Thymus (tissue), 11 donors: ENCODE results near the gene MRPS18A. TPM values are rescaled to one million over a fixed set of nuclear protein-coding genes. Genes with fewer than 3 reads are reported as not detected.
A peak's percentile ranks its signal among the peaks of the same experiment; 100 is the strongest.
"Not testable (repeated sequence)": the region's sequence is repeated elsewhere in the genome, so short reads cannot be mapped to it uniquely, and the experiment has no call there.

ENCODE experiments used
- DNase-seq, 9 donors: peaks; one replicate each; pipeline ENCODE4 v3.0.0-alpha.2; 2013; ENCODE audit warnings: low spot score in 9 of 9, low read depth in 6 of 9, missing footprints in 1 of 9
- H3K27ac ChIP-seq, 2 donors: one replicate each; pipeline ENCODE4 v1.5.1; 2013; ENCODE audit warnings: control low read depth in 1 of 2, low read depth in 1 of 2, low read length in 1 of 2, mild to moderate bottlenecking in 1 of 2, moderate library complexity in 1 of 2
- H3K27me3 ChIP-seq, 2 donors: one replicate each; pipeline ENCODE4 v1.5.1; 2013; ENCODE audit warnings: low read length in 1 of 2; ENCODE audit not compliant: control insufficient read depth in 2 of 2, insufficient read depth in 1 of 2
- H3K36me3 ChIP-seq, 2 donors: one replicate each; pipeline ENCODE4 v1.5.1; 2013; ENCODE audit warnings: low read length in 1 of 2, mild to moderate bottlenecking in 1 of 2, moderate library complexity in 1 of 2; ENCODE audit not compliant: control insufficient read depth in 2 of 2, insufficient read depth in 2 of 2
- H3K4me1 ChIP-seq, 2 donors: one replicate each; pipeline ENCODE4 v1.5.1; 2013; ENCODE audit warnings: low read length in 2 of 2; ENCODE audit not compliant: control insufficient read depth in 2 of 2, insufficient read depth in 2 of 2
- H3K4me3 ChIP-seq, 2 donors: one replicate each; pipeline ENCODE4 v1.5.1; 2013; ENCODE audit warnings: low read length in 2 of 2, control low read depth in 1 of 2, mild to moderate bottlenecking in 1 of 2
- H3K9me3 ChIP-seq, 2 donors: one replicate each; pipeline ENCODE4 v1.5.1; 2013; ENCODE audit warnings: low read length in 1 of 2, mild to moderate bottlenecking in 1 of 2; ENCODE audit not compliant: control insufficient read depth in 2 of 2, insufficient read depth in 1 of 2
- WGBS: extraction: QIAGEN DNeasy Blood & Tissue Kit; methylation state at CpG from one replicate; pipeline ENCODE4 v1.1.7; 2013; 5-methylcytosine and 5-hydroxymethylcytosine counted together
- polyA plus RNA-seq: library from polyadenylated mRNA; stranded (reverse); fragments of 200-250 nt; gene quantifications from one replicate; pipeline ENCODE4 v1.2.3, GENCODE V29; 2013
- total RNA-seq: library from RNA; stranded (reverse); fragments of 120-200 nt; gene quantifications from one replicate; pipeline ENCODE4 v1.2.4, GENCODE V29; 2013
- donor health status: healthy.

The MRPS18A gene
- total and polyA plus RNA-seq, 2 donors, result 28.1 to 49.5 TPM

DNA sequence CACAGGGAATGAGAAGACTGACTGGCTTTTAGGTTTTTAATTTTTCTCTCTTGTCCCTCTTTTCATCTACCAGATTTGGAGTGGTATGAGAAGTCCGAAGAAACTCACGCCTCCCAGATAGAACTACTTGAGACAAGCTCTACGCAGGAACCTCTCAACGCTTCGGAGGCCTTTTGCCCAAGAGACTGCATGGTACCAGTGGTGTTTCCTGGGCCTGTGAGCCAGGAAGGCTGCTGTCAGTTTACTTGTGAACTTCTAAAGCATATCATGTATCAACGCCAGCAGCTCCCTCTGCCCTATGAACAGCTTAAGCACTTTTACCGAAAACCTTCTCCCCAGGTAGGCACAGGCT lies 51.3 kb downstream of the MRPS18A start:
- peak in 6 of 9 donors; percentile 17 to 61 (median 43) for DNase-seq
- Histone ChIP-seq H3K9me3 (no peaks in the 10 kb centered on the region), H3K4me1 (peaks cover 14 to 26% of the 10 kb centered on the region in 2 donors), H3K27me3 (no peaks in the 10 kb centered on the region), H3K27ac (peak overlapping the region; percentile 89 to 91), H3K36me3 (peaks cover 28 to 38% of the 10 kb centered on the region in 2 donors), H3K4me3 (peak overlapping the region; percentile 92 to 93)
- 39% methylated on average over 7 of the region's 7 CpGs for WGBS

DNA sequence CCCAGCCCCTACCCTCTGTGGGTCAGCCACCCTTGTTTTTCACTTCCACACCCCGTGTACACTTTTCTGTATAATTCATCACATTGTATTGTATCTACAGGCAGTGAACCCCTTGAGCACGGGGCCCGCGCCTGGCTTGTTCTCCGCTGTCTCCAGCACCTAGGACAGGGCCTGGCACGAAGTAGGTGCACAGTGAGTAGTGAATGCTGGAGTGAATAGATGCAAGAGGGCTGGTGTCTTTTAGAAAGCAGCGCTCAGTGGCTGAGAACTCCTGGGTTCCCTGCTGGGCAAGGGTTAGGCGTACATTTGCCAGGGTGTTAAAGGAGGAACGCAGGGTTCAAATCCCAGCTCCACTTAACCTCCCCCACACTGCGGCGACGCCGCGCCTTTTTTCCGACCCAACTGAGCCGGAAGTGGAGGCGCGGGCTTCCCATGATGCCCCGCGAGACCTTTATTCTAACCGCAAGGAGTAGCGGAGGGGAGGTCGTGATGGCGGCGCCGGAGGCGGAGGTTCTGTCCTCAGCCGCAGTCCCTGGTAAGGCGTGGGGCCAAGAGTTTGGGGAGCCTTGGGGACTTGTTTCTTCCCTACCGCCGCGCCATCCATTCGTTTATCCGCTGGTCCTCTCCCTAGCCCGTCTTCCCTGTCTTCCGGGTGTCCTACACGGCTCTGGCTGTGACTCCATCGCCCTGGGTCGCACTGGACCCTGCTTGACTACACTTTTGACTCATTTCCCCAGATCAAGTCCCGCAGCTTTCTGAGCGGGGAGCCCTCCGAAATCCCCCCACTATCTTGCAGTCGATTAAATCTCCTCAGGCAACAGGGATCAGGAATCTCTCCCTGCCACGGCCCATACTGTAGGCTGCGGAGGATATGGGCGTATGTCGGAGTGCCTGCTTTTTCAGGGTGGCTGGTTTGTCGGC lies 51.9 kb downstream of the MRPS18A start, which contains the start of gene MAD2L1BP:
Gene MAD2L1BP, plus strand, starts transcription at position 454 of the 921 bp plus-strand sequence. Its CDS starts 36 bp downstream, at position 490.
- 6% methylated on average over 48 of the region's 48 CpGs for WGBS
- H3K4me3 ChIP-seq, result peak within 1 kb of the TSS; percentile 92 to 93
- no peaks in the 10 kb centered on the region for H3K9me3 ChIP-seq
- peak; percentile 76 to 95 (median 87) for DNase-seq
- H3K27me3 ChIP-seq, result no peaks in the 10 kb centered on the region
- H3K4me1 ChIP-seq, result peaks cover 14 to 26% of the 10 kb centered on the region in 2 donors
- H3K27ac ChIP-seq, result peak within 1 kb of the TSS; percentile 89 to 91
- peaks cover 21 to 32% of the 10 kb centered on the region in 2 donors for H3K36me3 ChIP-seq

DNA sequence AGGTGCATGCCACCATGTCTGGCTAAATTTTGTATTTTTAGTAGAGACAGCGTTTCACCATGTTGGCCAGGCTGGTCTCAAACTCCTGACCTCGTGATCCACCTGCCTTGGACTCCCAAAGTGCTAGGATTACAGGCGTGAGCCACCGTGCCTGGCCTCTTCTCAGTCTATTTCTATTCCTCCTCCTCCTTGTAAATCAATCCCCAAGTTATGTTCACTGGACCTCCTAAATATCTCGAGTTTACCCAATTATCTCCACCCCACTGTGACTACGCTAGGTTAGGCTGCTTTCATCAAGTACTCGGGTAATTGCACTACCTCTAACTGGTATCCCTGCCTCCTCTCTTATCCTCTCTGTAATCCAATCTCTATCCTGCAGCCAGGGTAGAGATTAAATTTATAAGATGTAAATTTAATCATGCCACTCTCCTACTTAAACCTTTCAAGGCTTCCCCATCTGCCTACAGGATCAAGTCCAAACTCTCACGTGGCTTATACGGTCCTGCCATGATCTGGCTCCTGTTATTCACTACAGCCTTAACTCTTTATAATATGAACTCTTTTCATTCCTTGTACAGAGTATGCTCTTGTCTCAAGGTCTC lies 52.8 kb downstream of the MRPS18A start:
- DNase-seq, result no peak
- no peak overlapping the region for H3K4me3 ChIP-seq
- peaks cover 13 to 23% of the 10 kb centered on the region in 2 donors for H3K36me3 ChIP-seq
- no peaks in the 10 kb centered on the region for H3K9me3 ChIP-seq
- H3K27ac ChIP-seq, result peak overlapping the region; percentile 89 to 91
- H3K27me3 ChIP-seq, result no peaks in the 10 kb centered on the region
- H3K4me1 ChIP-seq, result peaks cover 17 to 32% of the 10 kb centered on the region in 2 donors
- 94% methylated on average over 9 of the region's 9 CpGs for WGBS

DNA sequence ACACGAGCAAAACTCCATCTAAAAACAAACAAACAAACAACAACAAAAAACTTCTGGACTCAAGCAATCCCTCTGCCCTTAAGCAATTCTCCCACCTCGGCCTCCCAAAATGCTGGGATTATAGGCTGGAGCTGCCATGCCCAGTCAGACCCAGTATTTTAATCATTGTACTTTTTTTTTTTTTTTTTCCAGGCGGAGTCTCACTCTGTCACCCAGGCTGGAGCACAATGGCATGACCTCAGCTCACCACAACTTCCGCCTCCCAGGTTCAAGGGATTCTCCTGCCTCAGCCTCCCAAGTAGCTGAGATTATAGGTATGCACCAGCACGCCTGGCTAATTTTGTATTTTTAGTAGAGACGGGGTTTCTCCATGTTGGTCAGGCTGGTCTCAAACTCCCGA lies 54.6 kb downstream of the MRPS18A start:
- H3K9me3 ChIP-seq, H3K36me3 ChIP-seq, H3K27me3 ChIP-seq, H3K27ac ChIP-seq, H3K4me3 ChIP-seq, DNase-seq: not testable (repeated sequence)
- peaks cover 17 to 38% of the 10 kb centered on the region in 2 donors for H3K4me1 ChIP-seq
- 98% methylated on average over 7 of the region's 7 CpGs for WGBS

DNA sequence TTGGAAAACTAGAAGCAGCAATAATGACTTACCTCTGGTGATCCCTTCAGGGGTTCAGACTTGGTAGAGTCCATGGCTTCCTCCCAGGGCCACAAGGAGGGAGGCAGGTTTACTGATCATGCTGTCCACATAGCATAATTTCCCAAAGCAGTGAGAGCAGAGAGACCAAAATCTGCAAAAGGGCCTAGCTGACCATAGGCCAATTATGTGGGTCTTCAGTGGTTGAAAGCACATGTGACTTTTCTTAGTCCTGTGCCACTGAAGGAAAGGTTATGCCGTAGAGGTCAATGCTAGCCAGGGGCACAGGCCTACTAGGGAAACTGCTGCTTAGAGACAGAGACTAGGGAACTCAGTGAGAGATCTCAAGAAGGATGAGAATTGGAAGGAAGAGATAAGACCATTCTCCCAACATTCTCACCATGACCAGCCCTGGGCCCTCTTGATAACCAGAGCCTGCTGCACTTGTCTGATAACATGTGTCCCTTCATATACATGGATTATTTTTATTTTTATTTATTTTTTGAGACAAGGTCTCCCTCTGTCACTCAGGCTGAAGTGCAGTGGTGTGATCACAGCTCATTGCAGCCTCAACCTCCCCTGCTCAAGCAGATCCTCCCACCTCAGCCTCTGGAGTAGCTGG lies 56.5 kb downstream of the MRPS18A start:
- Histone ChIP-seq H3K9me3 (peaks cover 0 to 3% of the 10 kb centered on the region in 2 donors), H3K4me1 (peaks cover 16 to 39% of the 10 kb centered on the region in 2 donors), H3K27me3 (no peaks in the 10 kb centered on the region), H3K4me3 (no peak overlapping the region), H3K36me3 (peaks cover 2 to 3% of the 10 kb centered on the region in 2 donors), H3K27ac (peak overlapping the region in 1 of 2 donors; percentile 26)
- DNase-seq, result no peak
- 98% methylated on average over 1 of the region's 1 CpG for WGBS

DNA sequence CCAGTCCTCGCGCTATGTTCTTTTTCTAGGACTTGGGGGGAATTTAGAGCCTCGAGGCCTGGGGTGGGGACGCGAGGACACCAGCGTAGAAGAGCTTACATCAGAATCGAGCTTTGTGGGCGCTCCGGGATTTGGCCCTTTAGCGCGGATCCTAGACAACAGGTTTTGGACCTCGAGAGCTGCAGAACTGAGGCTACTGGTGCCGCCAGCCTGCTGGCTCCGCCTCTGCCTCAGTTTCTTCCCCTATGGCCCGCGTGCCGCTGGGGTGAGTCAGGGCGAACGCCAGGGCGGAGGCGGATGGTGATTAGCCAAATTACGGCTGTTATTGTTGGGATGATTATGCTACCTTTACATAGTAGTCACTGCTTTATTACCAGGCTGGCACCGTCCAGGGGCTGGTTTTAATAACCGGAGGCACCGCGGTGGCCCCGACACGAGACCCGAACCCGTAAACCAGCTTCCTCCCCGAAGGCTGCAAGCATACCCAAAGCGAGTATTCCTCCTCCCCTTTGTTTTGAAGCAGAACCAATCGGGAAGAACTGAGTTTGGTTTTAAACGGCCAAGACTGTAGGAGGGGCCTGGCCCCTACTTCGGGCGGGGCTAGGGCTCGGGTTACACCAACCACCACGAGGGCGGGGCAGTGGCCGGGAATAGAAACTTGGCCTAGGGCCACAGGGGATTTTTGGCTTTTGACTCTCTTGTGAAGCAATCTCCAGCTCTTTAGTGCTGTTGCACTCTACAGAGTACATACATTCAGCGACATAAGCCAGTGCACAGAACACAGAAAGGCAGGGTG lies 57.9 kb downstream of the MRPS18A start:
- under 1% methylated on average over 41 of the region's 41 CpGs for WGBS
- Histone ChIP-seq H3K36me3 (peaks cover 16 to 17% of the 10 kb centered on the region in 2 donors), H3K4me3 (peak overlapping the region; percentile 77 to 95), H3K27me3 (no peaks in the 10 kb centered on the region), H3K27ac (peak overlapping the region; percentile 93 to 98), H3K4me1 (peaks cover 11 to 30% of the 10 kb centered on the region in 2 donors), H3K9me3 (peaks cover 0 to 3% of the 10 kb centered on the region in 2 donors)
- DNase-seq, result peak; percentile 53 to 91 (median 77)

DNA sequence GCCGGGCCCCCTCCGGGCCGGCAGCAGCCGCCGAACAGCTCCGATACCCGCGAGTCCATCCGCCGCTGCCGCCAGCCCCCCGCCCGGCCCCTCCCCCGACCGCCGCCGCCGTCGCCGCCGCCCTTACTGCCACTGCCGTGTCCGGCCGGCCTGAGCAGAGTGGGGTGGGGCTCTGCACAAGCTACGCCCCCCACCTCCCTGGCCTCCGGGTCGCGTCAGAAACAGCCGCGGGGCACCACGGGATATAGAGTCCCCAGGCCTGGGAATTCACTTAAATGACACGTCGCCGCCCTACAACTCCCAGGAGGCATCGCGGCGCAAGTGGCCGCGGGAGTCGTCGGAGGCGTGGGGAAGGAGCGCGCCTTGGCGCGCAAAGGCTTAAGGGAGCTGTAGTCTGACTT lies 58.5 kb downstream of the MRPS18A start, which contains the start of gene GTPBP2:
Gene GTPBP2, minus strand, starts transcription at position 161 of the 401 bp plus-strand sequence. Its CDS starts 102 bp downstream, at position 59.
- DNase-seq, result peak; percentile 87 to 98 (median 95)
- under 1% methylated on average over 46 of the region's 46 CpGs for WGBS
- peaks cover 11 to 29% of the 10 kb centered on the region in 2 donors for H3K4me1 ChIP-seq
- no peaks in the 10 kb centered on the region for H3K27me3 ChIP-seq
- peak within 1 kb of the TSS; percentile 77 to 95 for H3K4me3 ChIP-seq
- H3K27ac ChIP-seq, result peak within 1 kb of the TSS; percentile 93 to 98
- H3K9me3 ChIP-seq, result peaks cover 0 to 3% of the 10 kb centered on the region in 2 donors
- H3K36me3 ChIP-seq, result peaks cover 22 to 23% of the 10 kb centered on the region in 2 donors

DNA sequence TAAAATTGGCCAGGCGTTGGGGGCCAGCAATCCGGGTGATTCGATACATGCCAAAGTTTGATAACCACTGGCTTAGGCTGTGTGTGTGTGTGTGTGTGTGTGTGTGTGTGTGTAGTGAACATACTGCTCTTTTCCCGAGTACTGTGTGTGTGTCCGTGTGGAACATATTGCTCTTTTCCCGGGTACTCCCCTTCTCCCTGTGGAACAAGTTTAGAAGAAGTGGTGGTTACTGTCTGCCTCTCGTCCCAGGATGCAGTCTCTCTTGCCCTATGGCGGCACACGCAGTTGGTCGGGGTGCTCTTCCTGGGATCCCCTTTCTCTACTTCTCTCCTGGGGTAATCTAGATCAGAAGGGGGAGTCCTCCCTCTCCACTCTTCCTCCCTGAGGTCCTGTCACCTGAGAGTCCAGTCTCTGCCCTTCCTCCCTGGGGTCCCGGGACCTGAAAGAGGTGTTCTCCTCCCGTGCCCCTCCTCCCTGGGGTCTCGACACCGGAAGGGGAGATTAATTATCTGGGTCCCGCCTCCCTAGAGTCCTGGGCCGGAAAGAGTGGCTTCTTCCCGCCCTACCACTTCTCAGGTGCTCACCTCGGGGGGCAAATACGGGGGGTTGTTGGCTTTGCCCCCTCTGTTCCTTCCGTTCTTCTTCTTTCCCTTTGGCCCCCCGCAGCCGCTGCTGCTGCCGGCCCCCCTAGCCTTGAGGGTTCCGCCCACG lies 59.0 kb downstream of the MRPS18A start:
- no peaks in the 10 kb centered on the region for H3K27me3 ChIP-seq
- H3K36me3 ChIP-seq, result peaks cover 28 to 29% of the 10 kb centered on the region in 2 donors
- peak overlapping the region; percentile 77 to 95 for H3K4me3 ChIP-seq
- H3K9me3 ChIP-seq, result peaks cover 0 to 3% of the 10 kb centered on the region in 2 donors
- peaks cover 11 to 29% of the 10 kb centered on the region in 2 donors for H3K4me1 ChIP-seq
- DNase-seq, result peak in 8 of 9 donors; percentile 29 to 75 (median 48)
- WGBS, result 9% methylated on average over 25 of the region's 25 CpGs
- H3K27ac ChIP-seq, result peak overlapping the region; percentile 67 to 83
